KMS-11 (cell line): Measurements from ENCODE around the gene UMAD1.
"Not testable (repeated sequence)": the region's sequence is repeated elsewhere in the genome, so short reads cannot be mapped to it uniquely, and the experiment has no call there.

Experiments used
- H2AFZ ChIP-seq: fragments of 200-600 bp; sonication (generic); 2 replicates; pipeline ENCODE4 v1.6.1; 2016; ENCODE audit warnings: antibody characterized with exemption, mixed run types, low read depth
- H3K27ac ChIP-seq: fragments of 200-600 bp; sonication (generic); 2 replicates; pipeline ENCODE4 v1.6.1; 2016; ENCODE audit warnings: mild to moderate bottlenecking, mixed run types
- H3K27me3 ChIP-seq: fragments of 200-600 bp; sonication (generic); 2 replicates; pipeline ENCODE4 v1.6.1; 2017; ENCODE audit warnings: mild to moderate bottlenecking, low read depth, mixed run types, moderate library complexity; ENCODE audit not compliant: insufficient read depth
- H3K36me3 ChIP-seq: fragments of 200-600 bp; sonication (generic); 2 replicates; pipeline ENCODE4 v1.6.1; 2017; ENCODE audit warnings: mild to moderate bottlenecking, mixed run types; ENCODE audit not compliant: insufficient read depth
- H3K4me1 ChIP-seq: fragments of 200-600 bp; sonication (generic); 2 replicates; pipeline ENCODE4 v1.6.1; 2016; ENCODE audit warnings: mild to moderate bottlenecking, low read depth, mixed run types; ENCODE audit not compliant: poor library complexity, severe bottlenecking
- H3K4me2 ChIP-seq: fragments of 200-600 bp; sonication (generic); 2 replicates; pipeline ENCODE4 v1.7.0; 2016; ENCODE audit warnings: mild to moderate bottlenecking, mixed run types
- H3K4me3 ChIP-seq: fragments of 200-600 bp; sonication (generic); IDR thresholded peaks from 2 replicates; pipeline ENCODE4 v1.6.1; 2017; ENCODE audit warnings: low read depth, low read length, mixed read lengths; ENCODE audit not compliant: insufficient read depth
- H3K79me2 ChIP-seq: fragments of 200-600 bp; sonication (generic); 2 replicates; pipeline ENCODE4 v1.6.1; 2016; ENCODE audit warnings: low read depth, mixed run types; ENCODE audit not compliant: insufficient read depth
- H3K9ac ChIP-seq: fragments of 200-600 bp; sonication (generic); 2 replicates; pipeline ENCODE4 v1.6.1; 2016; ENCODE audit warnings: mild to moderate bottlenecking, mixed run types
- H4K20me1 ChIP-seq: fragments of 200-600 bp; sonication (generic); 2 replicates; pipeline ENCODE4 v1.6.1; 2016; ENCODE audit warnings: mild to moderate bottlenecking, mixed run types; ENCODE audit not compliant: insufficient read depth
- TF ChIP-seq, protein P1 (sequence below): fragments of 200-600 bp; sonication (generic); conservative IDR thresholded peaks from 2 replicates; pipeline ENCODE4 v1.6.1; 2017; ENCODE audit warnings: low read depth, mild to moderate bottlenecking, antibody characterized with exemption, low read length, moderate library complexity, mixed read lengths

The UMAD1 gene

DNA sequence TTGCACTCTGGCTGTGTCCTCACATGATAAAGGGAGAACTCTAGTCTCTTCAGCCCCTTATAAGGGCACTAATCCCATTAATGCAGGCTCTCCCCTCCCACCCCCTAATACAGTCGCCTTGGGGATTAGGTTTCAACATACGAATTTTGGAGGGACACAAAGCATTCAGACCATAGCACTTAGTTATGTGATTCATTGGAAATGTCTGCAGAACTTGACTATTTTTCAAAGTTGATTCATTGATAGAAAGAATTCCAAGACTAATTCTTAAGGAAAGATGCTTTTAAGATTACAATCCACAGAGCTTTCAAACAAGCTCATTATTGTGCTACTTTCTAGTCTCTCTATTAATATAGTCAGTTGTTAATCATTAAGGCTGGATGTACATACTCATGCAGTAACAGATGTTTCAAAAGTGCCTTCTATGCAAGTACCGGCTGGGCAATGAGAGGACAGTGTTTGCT lies 163.2 kb downstream of the UMAD1 start:
- H3K4me1 ChIP-seq = peaks cover 8% of the 10 kb centered on the region
- no peak overlapping the region for H3K4me2 ChIP-seq
- no peak overlapping the region for H2AFZ ChIP-seq
- H3K9ac ChIP-seq = no peak overlapping the region
- no peaks in the 10 kb centered on the region for H3K79me2 ChIP-seq
- H4K20me1 ChIP-seq = no peaks in the 10 kb centered on the region
- H3K4me3 ChIP-seq = no peak overlapping the region
- H3K27me3 ChIP-seq = no peaks in the 10 kb centered on the region
- TF ChIP-seq, protein P1, sequence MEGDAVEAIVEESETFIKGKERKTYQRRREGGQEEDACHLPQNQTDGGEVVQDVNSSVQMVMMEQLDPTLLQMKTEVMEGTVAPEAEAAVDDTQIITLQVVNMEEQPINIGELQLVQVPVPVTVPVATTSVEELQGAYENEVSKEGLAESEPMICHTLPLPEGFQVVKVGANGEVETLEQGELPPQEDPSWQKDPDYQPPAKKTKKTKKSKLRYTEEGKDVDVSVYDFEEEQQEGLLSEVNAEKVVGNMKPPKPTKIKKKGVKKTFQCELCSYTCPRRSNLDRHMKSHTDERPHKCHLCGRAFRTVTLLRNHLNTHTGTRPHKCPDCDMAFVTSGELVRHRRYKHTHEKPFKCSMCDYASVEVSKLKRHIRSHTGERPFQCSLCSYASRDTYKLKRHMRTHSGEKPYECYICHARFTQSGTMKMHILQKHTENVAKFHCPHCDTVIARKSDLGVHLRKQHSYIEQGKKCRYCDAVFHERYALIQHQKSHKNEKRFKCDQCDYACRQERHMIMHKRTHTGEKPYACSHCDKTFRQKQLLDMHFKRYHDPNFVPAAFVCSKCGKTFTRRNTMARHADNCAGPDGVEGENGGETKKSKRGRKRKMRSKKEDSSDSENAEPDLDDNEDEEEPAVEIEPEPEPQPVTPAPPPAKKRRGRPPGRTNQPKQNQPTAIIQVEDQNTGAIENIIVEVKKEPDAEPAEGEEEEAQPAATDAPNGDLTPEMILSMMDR = no peak
- H3K27ac ChIP-seq = no peak overlapping the region
- H3K36me3 ChIP-seq = no peaks in the 10 kb centered on the region

DNA sequence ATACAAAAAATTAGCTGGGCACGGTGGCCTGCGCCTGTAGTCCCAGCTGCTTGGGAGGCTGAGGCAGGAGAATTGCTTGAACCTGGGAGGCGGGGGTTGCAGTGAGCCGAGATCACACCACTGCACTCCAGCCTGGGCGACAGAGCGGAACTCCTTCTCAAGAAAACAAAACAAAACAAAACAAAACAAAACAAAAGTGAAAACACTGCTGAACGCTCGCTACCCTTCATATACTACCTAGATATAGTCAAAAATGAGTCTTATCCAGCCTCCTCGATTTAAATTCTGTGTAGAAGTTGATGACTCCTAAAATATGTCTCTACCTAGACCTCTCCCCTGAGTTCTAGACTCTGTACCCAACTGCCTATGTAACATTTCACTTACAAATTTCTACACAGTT lies 164.3 kb downstream of the UMAD1 start:
- not testable (repeated sequence) for H4K20me1 ChIP-seq, H3K4me2 ChIP-seq, H3K9ac ChIP-seq, H2AFZ ChIP-seq, H3K36me3 ChIP-seq, H3K27me3 ChIP-seq, H3K79me2 ChIP-seq, H3K4me1 ChIP-seq, H3K4me3 ChIP-seq, H3K27ac ChIP-seq

DNA sequence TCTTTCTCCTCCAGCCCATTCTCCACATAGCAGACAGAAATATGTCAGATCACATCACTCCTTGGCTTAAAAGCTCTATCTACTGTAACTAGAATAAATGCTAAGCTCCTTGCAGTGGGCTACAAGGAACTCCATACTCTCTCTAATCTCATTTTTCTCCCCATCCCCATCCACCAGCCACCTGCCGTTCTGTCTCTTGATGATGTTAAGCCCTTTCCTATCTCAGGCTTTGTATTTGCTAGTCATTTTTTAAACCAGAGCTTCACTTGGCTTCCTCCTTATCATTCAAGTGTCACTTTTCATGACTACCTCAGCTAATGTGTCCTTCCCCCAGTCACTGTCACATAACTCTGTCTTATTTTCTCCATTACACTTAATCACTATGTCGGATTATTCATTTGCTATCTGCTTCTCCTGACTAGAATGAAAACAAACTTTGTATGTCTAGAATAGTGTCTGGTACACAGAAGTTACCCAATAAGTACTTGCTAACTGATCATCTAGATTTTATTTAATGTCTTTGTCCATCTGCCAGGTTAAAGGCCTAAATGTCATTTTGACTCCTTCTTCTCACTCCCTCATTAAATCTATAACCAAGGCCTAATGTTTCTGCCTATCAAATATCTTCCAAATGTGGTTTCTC lies 165.1 kb downstream of the UMAD1 start:
- TF ChIP-seq, protein P1 = no peak
- Histone ChIP-seq H3K9ac (no peak overlapping the region), H3K4me1 (peaks cover 8% of the 10 kb centered on the region), H3K4me2 (no peak overlapping the region), H3K27me3 (no peaks in the 10 kb centered on the region), H3K79me2 (no peaks in the 10 kb centered on the region), H4K20me1 (no peaks in the 10 kb centered on the region), H2AFZ (no peak overlapping the region), H3K36me3 (no peaks in the 10 kb centered on the region), H3K4me3 (no peak overlapping the region), H3K27ac (no peak overlapping the region)

DNA sequence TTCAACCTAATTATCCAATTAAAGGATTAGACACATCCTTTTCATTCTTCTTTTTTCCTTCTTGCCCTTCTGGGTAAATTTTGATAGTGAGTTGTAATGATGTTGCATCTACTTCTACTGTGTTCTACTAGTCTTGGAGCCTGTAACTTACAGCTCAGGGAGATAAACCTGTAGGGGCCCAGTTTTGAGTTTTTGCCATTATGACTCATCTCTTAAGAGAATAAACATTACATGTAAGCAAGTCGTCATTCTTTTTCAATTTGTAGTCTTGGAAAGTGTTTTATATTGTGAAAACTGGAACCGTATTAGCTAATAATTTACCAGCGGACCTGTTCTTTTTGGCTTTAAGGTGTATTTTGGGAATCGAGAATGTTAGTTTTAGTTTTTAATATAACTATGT lies 167.6 kb downstream of the UMAD1 start:
- Histone ChIP-seq H3K27ac (no peak overlapping the region), H4K20me1 (no peaks in the 10 kb centered on the region), H3K4me3 (no peak overlapping the region), H3K9ac (no peak overlapping the region), H3K4me1 (peaks cover 8% of the 10 kb centered on the region), H2AFZ (no peak overlapping the region), H3K27me3 (no peaks in the 10 kb centered on the region), H3K79me2 (no peaks in the 10 kb centered on the region), H3K36me3 (no peaks in the 10 kb centered on the region), H3K4me2 (no peak overlapping the region)
- TF ChIP-seq, protein P1 = no peak

DNA sequence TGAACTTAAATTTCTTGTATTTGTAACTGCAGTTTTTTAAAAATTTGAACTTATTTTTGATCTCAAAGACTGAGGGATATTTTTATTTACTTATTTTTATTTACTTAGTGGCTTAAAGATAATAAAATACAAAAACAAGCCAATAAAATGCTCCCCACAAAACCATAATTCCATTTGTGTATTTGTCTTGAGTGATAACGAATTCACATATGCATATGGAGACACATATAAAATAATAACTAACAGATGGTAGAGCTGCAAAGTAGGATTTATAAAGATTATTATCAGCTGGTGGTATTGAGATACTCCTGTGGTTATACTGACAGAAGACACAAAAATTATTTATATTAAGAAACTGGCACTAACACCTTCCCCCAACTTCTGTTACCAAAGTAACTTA lies 168.1 kb downstream of the UMAD1 start:
- Histone ChIP-seq H3K4me2 (no peak overlapping the region), H3K4me3 (no peak overlapping the region), H3K36me3 (no peaks in the 10 kb centered on the region), H2AFZ (no peak overlapping the region), H3K27me3 (no peaks in the 10 kb centered on the region), H4K20me1 (no peaks in the 10 kb centered on the region), H3K27ac (no peak overlapping the region), H3K79me2 (no peaks in the 10 kb centered on the region), H3K9ac (no peak overlapping the region), H3K4me1 (peaks cover 8% of the 10 kb centered on the region)
- TF ChIP-seq, protein P1 = no peak
